Glomerular endothelial cell (primary cell): ENCODE data around the gene MED15. TPM values are rescaled to one million over a fixed set of nuclear protein-coding genes. Genes with fewer than 3 reads are reported as not detected.
"Not testable (repeated sequence)": the region's sequence is repeated elsewhere in the genome, so short reads cannot be mapped to it uniquely, and the experiment has no call there.

Experiments
- DNase-seq: peaks from one replicate; pipeline ENCODE4 v3.0.0-alpha.2; 2011; ENCODE audit warnings: low read depth, low spot score; ENCODE audit errors: extremely low read depth
- total RNA-seq: library from RNA; depleted of rRNA; stranded (reverse); fragments of >200 nt; gene quantifications from 2 replicates; pipeline ENCODE4 v1.2.3, GENCODE V29; 2015

MED15 gene
- total RNA-seq, 1 donor from 2014 or later: 108 TPM

DNA sequence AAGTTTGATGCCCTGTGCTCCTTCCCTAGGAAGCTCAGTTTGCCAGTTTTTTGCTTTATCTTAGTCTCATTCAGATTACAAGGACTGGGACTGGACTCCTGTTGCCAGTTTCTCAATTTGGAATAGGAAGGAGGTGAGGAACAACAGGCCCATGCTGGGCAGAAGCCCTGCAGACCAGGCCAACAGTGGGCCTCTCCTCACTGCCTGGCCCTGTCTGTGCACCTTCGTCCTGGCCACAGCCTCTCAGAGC lies 23.7 kb downstream of the MED15 start:
- DNase-seq: no peak

DNA sequence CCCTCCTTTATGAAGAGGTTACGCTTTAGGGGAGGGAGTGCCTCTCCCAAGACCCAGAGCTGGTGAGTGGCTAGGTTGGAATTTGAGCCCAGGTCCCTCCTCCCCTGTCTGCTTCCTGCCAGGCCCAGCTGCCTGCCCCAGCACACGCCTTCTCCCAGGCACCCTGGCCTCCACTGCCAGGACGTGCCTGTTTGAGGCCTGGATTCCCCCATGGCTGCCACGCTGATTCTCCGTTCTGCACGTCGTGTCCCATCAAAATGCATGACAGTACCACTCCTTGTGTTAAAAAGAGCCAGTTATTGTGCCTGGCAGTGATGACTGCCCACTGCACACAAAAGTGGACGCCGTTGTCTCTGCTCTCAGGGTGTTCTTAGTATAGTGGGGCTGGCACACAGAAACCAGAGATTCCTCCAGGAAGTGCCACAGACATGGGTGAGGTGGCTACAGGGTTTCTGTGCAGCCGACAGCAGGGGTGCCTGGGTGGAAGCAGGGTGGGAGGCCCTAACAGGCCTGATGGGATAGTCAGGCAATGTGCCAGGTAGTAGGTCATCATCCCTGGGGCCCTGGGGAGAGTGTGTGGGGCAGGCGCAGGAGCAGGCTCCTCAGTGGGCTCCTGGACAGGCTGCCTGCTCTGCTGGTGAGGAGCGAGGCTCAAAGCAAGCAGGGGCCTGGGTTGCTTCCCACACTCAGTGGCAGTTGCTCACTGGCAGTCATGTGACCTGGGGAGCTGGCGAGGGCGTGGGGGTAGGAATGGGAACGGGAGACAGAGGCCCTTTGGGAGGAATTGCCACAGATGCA lies 24.2 kb downstream of the MED15 start:
- no peak for DNase-seq

DNA sequence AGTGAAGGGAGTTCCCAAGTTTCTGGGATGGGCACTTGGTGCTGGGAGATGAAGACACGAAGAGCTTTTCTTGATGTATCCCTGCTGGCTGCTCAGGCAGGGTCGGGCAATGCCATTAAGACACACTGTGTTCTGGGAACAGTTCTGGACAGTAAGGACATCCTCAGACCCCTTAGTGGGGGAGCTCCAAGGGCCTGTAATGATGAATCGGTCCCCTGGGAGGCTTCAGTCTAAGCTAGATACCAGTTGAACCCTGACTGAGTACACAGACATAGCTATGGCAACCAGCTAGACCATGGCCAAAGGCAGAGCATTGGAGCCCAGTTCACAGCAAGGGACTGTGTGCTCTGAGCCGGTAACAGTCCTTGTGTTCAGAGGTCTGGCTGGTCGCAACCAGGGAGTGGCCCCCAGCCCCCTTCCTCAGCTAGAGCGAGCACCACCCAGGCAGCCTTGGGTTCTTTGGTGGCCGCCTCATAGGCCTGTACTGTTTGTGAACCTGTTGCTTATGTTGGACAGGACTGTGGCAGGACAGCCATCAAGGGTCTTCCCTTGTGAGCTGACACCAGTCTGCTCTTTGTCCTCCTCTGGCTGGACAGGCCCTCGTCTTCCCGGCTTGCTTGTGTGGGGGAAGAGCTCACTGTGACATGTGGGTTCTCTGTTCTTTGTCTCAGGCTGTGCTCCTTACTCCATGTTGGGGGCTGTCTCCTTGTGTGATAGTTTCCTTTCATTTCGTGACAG lies 25.0 kb downstream of the MED15 start:
- DNase-seq: no peak

DNA sequence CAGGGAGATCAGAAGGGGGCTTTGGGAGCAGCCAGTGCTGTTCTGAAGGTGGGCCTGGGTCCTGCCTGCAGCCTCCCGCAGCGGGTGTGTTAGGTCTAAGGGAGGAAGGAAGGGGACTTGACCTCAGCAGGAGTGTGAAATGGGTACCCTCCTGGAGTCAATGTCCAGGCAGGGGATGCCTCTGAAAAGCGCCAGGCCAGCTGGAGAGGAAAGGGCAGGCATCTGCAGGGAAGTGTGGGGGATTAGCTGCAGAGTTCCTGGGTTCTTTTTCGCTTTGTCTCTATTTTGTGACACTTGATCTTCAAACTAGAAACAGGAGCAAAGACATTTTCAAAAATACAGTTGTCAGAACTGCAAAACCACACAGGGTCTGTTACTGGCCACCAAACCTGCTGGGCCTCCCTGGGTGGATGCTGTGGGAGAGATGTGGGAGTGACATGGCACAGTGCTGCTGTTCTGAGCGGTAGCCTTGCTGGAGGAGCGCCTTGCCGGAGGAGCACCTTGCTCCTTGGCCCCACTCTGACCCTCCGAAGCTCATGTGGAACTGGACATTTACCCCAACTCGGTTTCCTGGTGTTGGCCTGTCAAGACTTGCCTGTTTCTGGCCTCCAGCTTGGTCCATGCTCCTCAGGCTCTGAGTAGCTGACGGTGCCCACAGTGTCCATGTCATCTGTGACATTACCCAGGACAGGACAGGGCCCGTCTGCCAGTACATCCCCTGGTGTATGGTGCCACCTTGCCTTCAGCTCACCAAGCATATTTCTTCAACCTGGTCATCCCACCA lies 25.9 kb downstream of the MED15 start:
- DNase-seq: no peak

DNA sequence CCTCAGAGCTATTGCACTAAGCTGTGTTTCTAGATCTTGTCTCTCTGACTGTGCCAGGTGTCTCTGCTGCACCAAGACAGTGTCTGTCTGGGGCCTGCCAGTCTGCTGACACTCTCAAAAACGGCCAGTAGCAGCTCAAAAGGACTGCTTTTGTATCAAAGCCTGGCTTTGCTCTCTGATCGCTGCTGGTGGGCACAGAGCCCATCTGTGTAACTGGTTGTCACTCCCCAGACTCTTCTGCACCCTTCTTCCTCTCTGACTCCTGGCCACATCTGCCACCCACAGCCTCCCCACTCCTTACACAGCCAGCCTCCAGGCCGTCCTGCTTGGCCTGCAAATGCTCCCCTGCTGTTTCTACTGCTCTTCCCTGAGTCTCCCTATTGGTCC lies 26.5 kb downstream of the MED15 start:
- no peak for DNase-seq

DNA sequence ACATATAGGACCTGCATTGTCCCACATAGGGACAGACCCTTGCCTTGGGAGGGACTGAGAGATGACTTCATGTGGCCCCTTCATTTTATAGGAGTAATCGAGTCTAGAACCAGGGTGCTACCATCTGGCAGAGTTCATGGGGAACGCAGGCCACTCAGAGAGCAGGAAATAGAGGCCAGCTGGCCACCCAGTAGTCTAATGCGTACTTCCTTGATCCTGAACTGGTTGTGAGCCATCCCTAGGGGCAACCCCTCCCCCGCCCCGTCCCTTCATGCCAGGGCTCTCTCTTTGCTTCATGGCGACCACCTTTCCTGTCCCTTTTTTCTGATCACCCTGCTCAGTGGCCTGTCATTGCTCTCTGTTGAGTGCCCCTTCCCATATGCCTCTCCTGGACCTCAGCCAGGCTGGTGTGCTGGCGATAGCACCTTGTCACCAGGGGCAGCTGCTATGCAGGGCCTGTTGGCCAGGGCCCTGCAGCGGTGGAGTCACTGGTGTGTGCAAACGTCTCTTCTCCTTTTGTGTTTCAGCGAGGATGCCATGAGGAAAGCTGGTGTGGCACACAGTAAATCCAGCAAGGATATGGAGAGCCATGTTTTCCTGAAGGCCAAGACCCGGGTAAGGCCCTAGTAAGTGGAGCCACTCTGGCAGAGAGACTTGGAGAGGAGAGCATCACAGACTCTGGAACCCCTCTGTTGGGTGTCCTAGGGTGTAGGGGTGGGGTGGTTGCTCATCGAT lies 29.3 kb downstream of the MED15 start:
- no peak for DNase-seq

DNA sequence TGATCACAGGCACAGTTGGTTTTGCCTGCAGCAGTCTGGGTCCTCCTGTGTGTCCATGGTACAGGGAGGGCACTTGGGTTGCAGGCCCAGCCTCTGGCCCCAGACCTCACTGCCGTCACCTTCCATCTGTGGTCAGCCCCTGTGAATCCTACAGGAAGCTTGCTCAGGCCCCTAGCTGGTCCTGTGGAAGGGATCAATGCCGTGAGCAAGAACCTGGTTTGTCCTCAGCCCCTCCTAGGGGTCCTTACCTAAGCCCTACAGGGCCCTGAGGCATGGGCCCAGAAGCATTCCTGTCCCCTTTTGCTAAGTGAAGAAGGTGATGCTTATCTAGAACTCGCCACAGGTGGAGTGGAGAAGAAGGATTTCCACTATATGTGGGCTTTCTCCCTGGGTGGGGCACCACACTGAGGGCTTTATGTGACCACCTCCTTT lies 29.9 kb downstream of the MED15 start:
- DNase-seq: no peak

DNA sequence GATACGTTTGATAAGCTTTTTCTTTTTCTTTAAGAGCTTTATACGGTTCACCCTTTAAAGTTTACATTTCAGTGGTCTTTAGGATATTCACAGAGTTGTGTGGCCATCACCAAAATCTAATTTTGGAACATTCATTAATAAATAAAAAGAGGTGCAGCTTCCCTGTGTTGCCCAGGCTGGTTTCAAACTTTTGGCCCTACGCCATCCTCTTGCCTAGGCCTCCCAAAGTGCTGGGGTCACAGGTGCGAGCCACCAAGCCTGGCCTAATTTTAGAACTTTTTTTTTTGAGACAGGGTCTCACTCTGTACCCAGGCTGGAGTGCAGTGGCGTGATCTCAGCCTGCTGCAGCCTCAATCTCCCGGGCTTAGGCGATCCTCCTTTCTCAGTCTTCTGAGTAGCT lies 30.6 kb downstream of the MED15 start:
- no peak for DNase-seq

DNA sequence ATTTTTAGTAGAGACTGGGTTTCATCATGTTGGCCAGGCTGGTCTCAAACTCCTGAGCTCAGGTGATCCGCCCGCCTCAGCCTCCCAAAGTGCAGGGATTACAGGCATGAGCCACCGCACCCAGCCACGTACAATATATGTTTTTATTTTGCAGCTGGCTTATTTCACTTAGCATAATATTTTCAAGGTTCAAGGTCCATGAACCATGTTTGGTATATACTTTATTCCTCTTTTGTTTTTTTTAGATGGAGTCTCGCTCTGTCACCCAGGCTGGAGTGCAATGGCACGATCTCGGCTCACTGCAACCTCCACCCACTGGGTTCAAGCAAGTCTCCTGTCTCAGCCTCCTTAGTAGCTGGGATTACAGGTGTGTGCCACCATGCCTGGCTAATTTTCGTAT lies 31.5 kb downstream of the MED15 start:
- not testable (repeated sequence) for DNase-seq

DNA sequence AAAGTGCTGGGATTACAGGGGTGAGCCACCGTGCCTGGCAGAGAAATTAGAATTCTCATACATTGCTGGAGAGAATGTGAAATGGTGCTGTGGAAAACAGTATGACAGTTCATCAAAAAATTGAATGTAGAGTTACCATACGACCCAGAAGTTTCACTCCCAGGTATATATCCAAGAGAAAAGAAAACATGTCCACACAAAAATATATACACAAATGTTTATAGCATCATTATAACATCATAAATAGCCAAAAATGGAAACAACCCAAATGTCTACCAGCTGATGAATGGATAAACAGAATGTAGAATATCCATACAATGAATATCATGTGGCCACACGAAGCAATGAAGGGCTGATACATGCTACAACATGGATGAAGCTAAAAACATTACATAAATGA lies 34.6 kb downstream of the MED15 start:
- no peak for DNase-seq

DNA sequence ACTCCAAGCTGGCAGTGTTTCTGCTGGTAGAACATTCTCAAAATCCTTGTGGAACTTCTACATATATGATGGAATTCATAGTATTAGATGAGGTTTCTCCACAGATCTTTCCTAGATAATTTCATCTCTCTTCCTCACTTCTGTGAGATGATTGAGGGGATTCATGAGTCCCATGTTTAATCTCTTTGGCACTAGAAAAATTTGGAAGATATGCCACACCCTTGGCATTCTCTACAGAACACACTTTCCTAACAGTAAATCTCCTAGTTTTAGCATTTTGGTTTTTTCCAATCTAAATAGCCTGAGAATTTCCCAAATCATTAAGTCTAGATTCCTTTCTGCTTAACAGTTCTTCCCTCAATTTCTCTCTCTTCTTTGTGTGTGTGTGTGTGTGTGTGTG lies 35.3 kb downstream of the MED15 start:
- no peak for DNase-seq

DNA sequence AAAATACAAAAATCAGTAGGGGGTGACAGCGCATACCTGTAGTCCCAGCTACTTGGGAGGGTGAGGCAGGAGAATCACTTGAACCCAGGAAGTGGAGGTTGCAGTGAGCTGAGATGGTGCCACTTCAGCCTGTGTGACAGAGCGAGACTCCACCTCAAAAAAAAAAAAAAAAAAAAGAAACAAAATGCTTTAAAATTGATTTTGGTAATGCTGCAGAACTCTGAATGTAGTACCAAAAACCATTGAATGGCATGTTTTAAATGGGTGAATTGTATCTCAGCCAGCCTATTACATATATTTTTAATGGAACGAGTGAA lies 37.9 kb downstream of the MED15 start:
- not testable (repeated sequence) for DNase-seq

DNA sequence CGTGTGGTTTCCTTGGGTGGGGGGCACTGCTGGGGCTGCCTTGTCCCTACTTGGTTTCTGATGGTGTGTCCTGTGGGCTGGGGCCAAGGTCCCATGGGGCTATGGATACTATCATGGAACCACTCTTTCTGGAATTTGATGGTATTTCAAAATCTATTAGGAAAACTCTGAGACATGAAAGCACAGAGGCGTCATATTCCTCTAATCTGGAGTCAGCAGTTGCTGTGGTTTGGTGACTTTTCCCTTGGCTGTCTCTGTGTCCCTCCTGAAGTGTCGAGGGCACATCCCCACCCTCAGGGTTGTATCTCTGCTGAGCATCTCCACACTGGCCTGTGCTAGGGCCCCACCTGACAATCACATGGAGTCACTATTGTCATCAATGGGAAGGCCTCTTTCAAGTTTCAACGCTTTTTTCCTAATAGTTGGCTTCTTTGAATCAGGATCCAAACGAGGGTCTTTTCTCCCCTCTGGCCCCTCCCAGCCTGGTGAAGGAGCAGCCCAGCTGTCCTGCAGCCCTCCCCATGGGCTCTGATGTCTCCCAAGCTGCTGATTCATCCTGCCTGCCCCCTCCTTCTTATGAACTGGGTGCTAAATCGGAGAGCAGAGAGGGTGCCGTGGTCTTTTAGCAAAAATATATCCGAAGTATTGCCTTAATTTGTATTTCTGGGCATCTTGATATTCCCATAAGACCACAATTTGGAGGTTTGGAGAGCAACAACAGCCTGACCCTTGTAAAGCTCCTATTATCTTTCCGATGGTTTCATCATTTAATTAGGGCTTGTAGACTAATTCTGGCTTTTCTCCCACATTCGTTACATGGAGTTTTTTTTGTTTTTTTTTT lies 38.5 kb downstream of the MED15 start:
- DNase-seq: no peak

DNA sequence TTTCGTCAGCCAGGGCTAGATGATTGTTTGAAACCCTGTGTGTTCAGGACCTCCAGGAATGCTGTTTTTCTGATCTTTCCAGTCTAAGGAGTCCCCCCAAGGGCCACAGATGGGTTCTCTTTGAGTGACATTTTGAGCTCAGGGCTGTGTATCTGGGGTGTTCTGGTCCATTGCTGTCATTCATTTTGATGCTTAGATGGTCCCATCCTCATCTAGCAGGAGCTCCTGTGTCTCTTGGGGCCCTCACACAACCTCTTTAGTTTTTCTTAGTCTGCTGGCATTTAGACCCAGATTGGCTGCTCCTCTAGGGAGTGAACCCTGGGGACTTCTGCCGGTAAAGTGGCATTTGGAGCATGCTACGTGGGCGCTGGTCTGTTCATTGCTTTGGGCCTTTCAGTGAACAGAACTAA lies 39.1 kb downstream of the MED15 start:
- DNase-seq: no peak

DNA sequence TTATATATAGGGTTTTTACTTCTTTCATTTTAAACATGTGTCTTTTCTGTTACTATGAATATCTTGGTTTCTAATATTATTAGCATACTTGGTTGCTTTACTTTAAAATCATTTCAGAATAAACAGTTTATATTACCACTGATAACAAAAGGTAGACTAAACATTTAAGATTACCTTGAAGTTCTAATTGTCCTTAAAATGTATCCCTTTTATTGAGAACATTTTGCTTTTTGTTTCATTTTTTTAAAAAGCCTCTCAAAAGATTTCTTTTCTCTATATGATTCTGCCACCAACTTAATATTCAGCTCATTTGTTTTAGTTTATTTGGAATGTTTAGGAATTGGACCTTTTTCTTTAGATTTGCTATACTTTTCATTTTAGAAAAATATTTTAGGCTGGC lies 39.6 kb downstream of the MED15 start:
- DNase-seq: no peak

DNA sequence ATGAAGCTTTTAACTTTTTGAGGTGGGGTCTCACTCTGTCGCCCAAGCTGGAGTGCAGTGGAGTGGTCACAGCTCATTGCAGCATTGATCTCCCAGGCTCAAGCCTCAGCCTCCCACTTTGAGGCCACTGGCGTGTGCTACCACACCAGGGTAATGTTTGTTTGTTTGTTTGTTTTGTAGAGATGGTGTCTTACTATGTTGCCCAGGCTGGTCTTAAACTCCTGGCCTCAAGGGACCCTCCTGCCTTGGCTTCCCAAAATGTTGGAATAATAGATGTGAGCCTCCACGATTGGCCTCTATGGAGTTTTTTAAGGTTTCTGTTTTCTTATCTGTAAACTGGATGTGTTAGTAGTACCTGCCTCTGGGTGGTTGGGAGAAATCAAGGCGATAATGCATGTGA lies 41.4 kb downstream of the MED15 start:
- no peak for DNase-seq

DNA sequence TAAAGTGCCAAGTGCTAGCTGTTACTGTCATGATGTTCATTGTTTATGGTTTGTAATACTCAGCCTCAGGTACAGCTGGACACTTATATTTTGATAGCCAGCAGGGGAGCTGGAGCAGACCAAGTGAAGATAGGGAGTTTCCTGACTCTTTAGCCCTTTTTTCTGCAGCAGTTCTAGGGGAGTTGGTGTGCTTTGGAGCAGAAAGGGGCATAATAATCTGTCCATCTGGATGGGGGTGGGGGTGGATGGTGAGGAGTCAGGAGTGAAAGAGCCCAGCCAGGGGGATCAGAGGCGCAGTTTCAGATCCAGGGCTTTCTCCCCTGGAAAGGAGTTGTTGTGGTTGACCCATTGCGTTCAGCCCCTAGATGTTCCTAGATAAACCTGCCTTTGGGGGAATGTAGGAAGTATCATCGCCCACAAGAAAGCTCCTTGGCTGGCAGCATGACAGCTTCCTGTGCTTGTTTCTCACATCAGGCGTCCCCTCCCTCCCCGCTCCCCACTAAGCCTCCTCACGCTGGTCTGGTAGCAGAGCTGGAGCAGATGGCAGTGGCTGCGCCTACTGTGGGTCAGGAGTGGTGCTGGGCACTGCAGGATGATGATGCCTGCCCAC lies 41.9 kb downstream of the MED15 start:
- DNase-seq: no peak

DNA sequence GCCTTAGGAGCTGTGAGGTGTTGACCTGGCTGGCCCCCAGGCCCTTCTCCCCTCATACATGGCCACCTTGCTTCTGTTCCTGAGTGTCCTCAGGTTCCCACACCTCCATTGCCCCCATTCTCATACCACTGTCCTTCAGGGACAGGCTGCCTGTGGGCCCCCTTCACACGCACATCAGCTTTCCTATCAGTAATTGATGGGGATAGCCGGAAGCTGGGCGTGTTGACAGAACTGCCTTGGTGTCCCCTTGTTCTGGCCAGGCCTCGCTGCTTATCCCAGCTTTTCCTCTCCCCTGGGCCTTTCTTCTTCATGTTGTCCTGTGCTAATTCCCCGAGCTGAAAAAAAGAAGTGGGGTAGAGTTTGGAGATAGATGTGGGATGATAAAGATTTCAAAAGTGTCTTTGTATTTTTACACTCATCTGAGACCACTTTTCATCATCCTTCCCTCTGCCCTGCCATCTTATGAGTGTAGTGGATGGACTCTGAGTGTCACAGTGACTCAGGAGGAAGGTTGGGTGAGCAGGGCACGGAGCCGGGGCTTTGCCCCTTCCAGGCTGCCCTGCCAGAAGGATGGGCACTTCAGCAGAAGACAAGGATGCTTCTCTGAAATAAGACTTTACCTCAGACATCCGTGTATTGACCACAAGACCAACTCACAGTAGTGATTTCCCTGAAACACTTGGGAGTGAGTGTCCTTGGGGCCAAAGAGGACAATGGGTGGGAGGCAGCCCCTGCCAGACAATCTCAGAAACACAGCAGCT lies 42.8 kb downstream of the MED15 start:
- no peak for DNase-seq
